B cell (primary cell): ENCODE data around the gene SPATA31D4. TPM values are rescaled to one million over a fixed set of nuclear protein-coding genes. Genes with fewer than 3 reads are reported as not detected.
"Not testable (repeated sequence)": the region's sequence is repeated elsewhere in the genome, so short reads cannot be mapped to it uniquely, and the experiment has no call there.

Source experiments
- ATAC-seq: fragments of 200-7000 bp; cut with Tn5 transposase; one replicate; pipeline ENCODE4 v1.10.0; 2021; ENCODE audit warnings: low read depth, mild to moderate bottlenecking, moderate number of reproducible peaks, moderate library complexity
- CTCF ChIA-PET: fragments of 350-600 bp; sonication (Branson Sonifier 250); formaldehyde crosslinking; loops from one replicate; lab custom pipeline; 2021; ENCODE audit warnings: antibody characterized with exemption, inconsistent platforms; lab: Charles Lee
- POLR2A ChIA-PET: fragments of 350-600 bp; sonication (Branson Sonifier 250); formaldehyde crosslinking; loops from one replicate; lab custom pipeline; 2021; ENCODE audit warnings: antibody characterized with exemption; lab: Charles Lee
- DNase-seq: peaks from one replicate; pipeline ENCODE4 v3.0.0; 2013
- H2AFZ ChIP-seq: 2 replicates; pipeline ENCODE4 v1.6.1; 2012; ENCODE audit warnings: mild to moderate bottlenecking, low read depth, low read length; ENCODE audit not compliant: insufficient read depth, poor library complexity, severe bottlenecking
- H3K27ac ChIP-seq, 2 donors: 1 replicate in 1 of 2; 2 replicates in 1 of 2; pipeline ENCODE4 v1.5.1; 2012 to 2013; ENCODE audit warnings: low read length in 2 of 2, mild to moderate bottlenecking in 2 of 2, moderate library complexity in 1 of 2
- H3K27me3 ChIP-seq, 4 experiments: fragments of 200-600 bp in 1 of 4; sonication (generic) in 1 of 4; replicated peaks in 1 of 4; 1 replicate in 2 of 4; 2 replicates in 2 of 4; pipeline versions ENCODE4 v1.6.1 to v1.7.0; 2013 to 2016; ENCODE audit warnings: low read length in 3 of 4, mild to moderate bottlenecking in 2 of 4, mixed read lengths in 1 of 4, moderate library complexity in 1 of 4; ENCODE audit not compliant: insufficient read depth in 4 of 4, control insufficient read depth in 3 of 4; ENCODE audit errors: control extremely low read depth in 1 of 4
- H3K36me3 ChIP-seq, 2 experiments: replicated peaks in 1 of 2; 1 replicate in 1 of 2; 2 replicates in 1 of 2; pipeline versions ENCODE4 v1.6.1 to v1.7.1; 2013; ENCODE audit warnings: low read length in 1 of 2; ENCODE audit not compliant: insufficient read depth in 2 of 2, control insufficient read depth in 1 of 2; ENCODE audit errors: control extremely low read depth in 1 of 2, extremely low read depth in 1 of 2
- H3K4me1 ChIP-seq, 2 donors: fragments of 200-600 bp in 1 of 2; sonication (generic) in 1 of 2; 1 replicate in 1 of 2; 2 replicates in 1 of 2; pipeline versions ENCODE4 v1.5.1 to v1.6.1; 2013 to 2017; ENCODE audit warnings: low read length in 2 of 2; ENCODE audit not compliant: control insufficient read depth in 2 of 2, insufficient read depth in 2 of 2
- H3K4me2 ChIP-seq: replicated peaks from 2 replicates; pipeline ENCODE3; 2012; ENCODE audit warnings: mild to moderate bottlenecking, low read depth, low read length; ENCODE audit not compliant: poor library complexity, severe bottlenecking
- H3K4me3 ChIP-seq, 5 experiments: fragments of 200-600 bp in 1 of 5; sonication (generic) in 1 of 5; 1 replicate in 3 of 5; 2 replicates in 2 of 5; pipeline versions ENCODE4 v1.5.1 to v1.7.0; 2011 to 2016; ENCODE audit warnings: low read length in 4 of 5, mild to moderate bottlenecking in 4 of 5, low read depth in 2 of 5, control low read depth in 1 of 5, moderate library complexity in 1 of 5; ENCODE audit not compliant: insufficient read depth in 1 of 5; ENCODE audit errors: control extremely low read depth in 1 of 5, extremely low read depth in 1 of 5
- H3K79me2 ChIP-seq: fragments of 200-600 bp; sonication (generic); one replicate; pipeline ENCODE4 v1.6.0; 2016; ENCODE audit warnings: low read length; ENCODE audit not compliant: control insufficient read depth, insufficient read depth
- H3K9ac ChIP-seq: fragments of 200-600 bp; sonication (generic); 2 replicates; pipeline ENCODE4 v1.6.1; 2017; ENCODE audit warnings: mild to moderate bottlenecking, low read length, moderate library complexity
- H3K9me3 ChIP-seq, 3 donors: one replicate each; pipeline versions ENCODE4 v1.6.1 to v1.7.1; 2013; ENCODE audit warnings: low read length in 2 of 3; ENCODE audit not compliant: control insufficient read depth in 2 of 3, insufficient read depth in 1 of 3; ENCODE audit errors: control extremely low read depth in 1 of 3
- H4K20me1 ChIP-seq: 2 replicates; pipeline ENCODE4 v1.6.0; 2012; ENCODE audit warnings: mild to moderate bottlenecking, low read length; ENCODE audit not compliant: insufficient read depth, control insufficient read depth, poor library complexity, severe bottlenecking
- H3K27ac Mint-ChIP-seq: one replicate; pipeline ENCODE4 v1.8.0; 2021; ENCODE audit warnings: mixed read lengths
- H3K27me3 Mint-ChIP-seq: one replicate; pipeline ENCODE4 v1.8.0; 2021; ENCODE audit warnings: mixed read lengths
- H3K4me1 Mint-ChIP-seq: one replicate; pipeline ENCODE4 v1.8.0; 2021; ENCODE audit warnings: mixed read lengths
- H3K4me3 Mint-ChIP-seq: one replicate; pipeline ENCODE4 v1.8.0; 2021; ENCODE audit warnings: mixed read lengths
- H3K9me3 Mint-ChIP-seq: one replicate; pipeline ENCODE4 v1.8.0; 2022; ENCODE audit warnings: mixed read lengths; ENCODE audit not compliant: insufficient read depth
- WGBS: methylation state at CpG from one replicate; pipeline ENCODE4 v1.1.5; 2013; ENCODE audit warnings: missing lambda C conversion rate; ENCODE audit not compliant: insufficient coverage; 5-methylcytosine and 5-hydroxymethylcytosine counted together
- intact Hi-C: fragments of 100-400 bp; cut with micrococcal nuclease; formaldehyde crosslinking; loops from one replicate; pipeline ENCODE4 v1.10.0; 2022
- polyA plus RNA-seq: library from polyadenylated mRNA; depleted of rRNA; stranded (reverse); fragments of >200 nt; gene quantifications from 2 replicates; pipeline ENCODE4 v1.2.3, GENCODE V29; 2012
- total RNA-seq, 2 donors: library from RNA; stranded (reverse); fragments of 120-200 nt in 1 of 2; gene quantifications; 1 replicate in 1 of 2; 2 replicates in 1 of 2; pipeline versions ENCODE4 v1.2.3 to v1.2.4, GENCODE V29; 2013 to 2022

The SPATA31D4 gene
- total and polyA plus RNA-seq, 2 donors (not counting 1 experiment from before 2014, with no cell fraction given) = not detected

GRCh38 chr9:81930147-81930546 lies 1.9 kb downstream of the SPATA31D4 start:
- H3K27me3 Mint-ChIP-seq, DNase-seq, H3K4me3 Mint-ChIP-seq, H2AFZ ChIP-seq, H3K36me3 ChIP-seq, H3K9ac ChIP-seq, H3K4me2 ChIP-seq, H3K9me3 ChIP-seq, POLR2A ChIA-PET, H3K4me1 ChIP-seq, H3K27me3 ChIP-seq, intact Hi-C loops, CTCF ChIA-PET, H4K20me1 ChIP-seq, H3K27ac ChIP-seq, H3K4me3 ChIP-seq, H3K79me2 ChIP-seq, H3K9me3 Mint-ChIP-seq, H3K27ac Mint-ChIP-seq, ATAC-seq, H3K4me1 Mint-ChIP-seq: not testable (repeated sequence)
- WGBS = no CpG with 5 or more reads among the region's 6 CpGs

- H3K9ac ChIP-seq, H3K27me3 Mint-ChIP-seq, H3K27ac Mint-ChIP-seq, POLR2A ChIA-PET, H3K4me1 ChIP-seq, intact Hi-C loops, CTCF ChIA-PET, H3K9me3 ChIP-seq, H3K27ac ChIP-seq, H3K4me3 Mint-ChIP-seq, H3K9me3 Mint-ChIP-seq, H3K4me2 ChIP-seq, H3K4me3 ChIP-seq, DNase-seq, ATAC-seq, H3K79me2 ChIP-seq, H3K27me3 ChIP-seq, H3K4me1 Mint-ChIP-seq, H2AFZ ChIP-seq, H4K20me1 ChIP-seq, H3K36me3 ChIP-seq: not testable (repeated sequence)
- WGBS = no CpG with 5 or more reads among the region's 3 CpGs
These were observed 5.3 kb downstream of the SPATA31D4 start for GRCh38 chr9:81933547-81933946.

GRCh38 chr9:81943393-81943792 lies 15.2 kb downstream of the SPATA31D4 start, which contains the start of gene SPATA31D3:
Gene SPATA31D3, plus strand, starts transcription at chr9:81943500. Its CDS starts 86 bp downstream, at chr9:81943586.
- H3K4me1 ChIP-seq, H3K27ac Mint-ChIP-seq, CTCF ChIA-PET, H3K4me1 Mint-ChIP-seq, H3K4me2 ChIP-seq, H3K36me3 ChIP-seq, H3K27me3 ChIP-seq, H3K9me3 ChIP-seq, H3K9me3 Mint-ChIP-seq, H3K27ac ChIP-seq, H4K20me1 ChIP-seq, H3K27me3 Mint-ChIP-seq, ATAC-seq, H3K79me2 ChIP-seq, POLR2A ChIA-PET, H3K9ac ChIP-seq, intact Hi-C loops, H3K4me3 ChIP-seq, DNase-seq, H2AFZ ChIP-seq, H3K4me3 Mint-ChIP-seq: not testable (repeated sequence)
- WGBS = no CpG with 5 or more reads among the region's 2 CpGs

GRCh38 chr9:81948650-81949049 lies 20.4 kb downstream of the SPATA31D4 start:
- no CpG with 5 or more reads among the region's 3 CpGs for WGBS
- H4K20me1 ChIP-seq, H3K27ac Mint-ChIP-seq, H3K27me3 ChIP-seq, CTCF ChIA-PET, ATAC-seq, intact Hi-C loops, H3K4me1 Mint-ChIP-seq, H3K27me3 Mint-ChIP-seq, H2AFZ ChIP-seq, H3K4me3 ChIP-seq, H3K9me3 Mint-ChIP-seq, H3K9ac ChIP-seq, H3K79me2 ChIP-seq, DNase-seq, H3K27ac ChIP-seq, H3K9me3 ChIP-seq, H3K4me2 ChIP-seq, H3K4me3 Mint-ChIP-seq, POLR2A ChIA-PET, H3K36me3 ChIP-seq, H3K4me1 ChIP-seq: not testable (repeated sequence)
